Heart left ventricle (tissue), 16 donors: ENCODE results near the gene PPRC1. TPM values are rescaled to one million over a fixed set of nuclear protein-coding genes. Genes with fewer than 3 reads are reported as not detected.

Experiments used
- ATAC-seq, 4 donors: fragments of 200-7000 bp; cut with Tn5 transposase; one replicate each; pipeline ENCODE4 v1.9.1; 2020 to 2022; ENCODE audit warnings: moderate library complexity in 4 of 4, mild to moderate bottlenecking in 3 of 4, moderate number of reproducible peaks in 1 of 4
- DNase-seq, 5 donors: peaks; one replicate each; pipeline ENCODE4 v3.0.0-alpha.2; 2020
- H3K27ac ChIP-seq, 12 donors: fragments of 200-600 bp; sonication (generic) in 4 of 12; one replicate each; pipeline versions ENCODE4 v1.5.0 to v1.8.0; 2016 to 2022; ENCODE audit warnings: mild to moderate bottlenecking in 2 of 12
- H3K27me3 ChIP-seq, 9 donors: fragments of 200-600 bp; sonication (generic) in 2 of 9; one replicate each; pipeline versions ENCODE4 v1.5.1 to v1.8.0; 2016 to 2022; ENCODE audit warnings: mild to moderate bottlenecking in 3 of 9
- H3K36me3 ChIP-seq, 9 donors: fragments of 200-600 bp; sonication (generic) in 2 of 9; one replicate each; pipeline versions ENCODE4 v1.5.0 to v1.8.0; 2018 to 2022; ENCODE audit warnings: mild to moderate bottlenecking in 2 of 9
- H3K4me1 ChIP-seq, 12 donors: fragments of 200-600 bp; sonication (generic) in 4 of 12; one replicate each; pipeline versions ENCODE4 v1.5.0 to v1.8.0; 2016 to 2022; ENCODE audit warnings: mild to moderate bottlenecking in 3 of 12
- H3K4me3 ChIP-seq, 12 donors: fragments of 200-600 bp; sonication (generic) in 4 of 12; one replicate each; pipeline versions ENCODE4 v1.5.0 to v1.8.0; 2017 to 2022; ENCODE audit warnings: mild to moderate bottlenecking in 9 of 12, moderate library complexity in 4 of 12
- H3K9me3 ChIP-seq, 12 donors: fragments of 200-600 bp; sonication (generic) in 4 of 12; one replicate each; pipeline versions ENCODE4 v1.5.0 to v1.8.0; 2016 to 2022; ENCODE audit warnings: mild to moderate bottlenecking in 1 of 12
- POLR2A ChIP-seq, 2 donors: fragments of 450-650 bp; IDR thresholded peaks; one replicate each; pipeline ENCODE4 v1.6.1; 2017; ENCODE audit warnings: antibody characterized with exemption in 2 of 2, mild to moderate bottlenecking in 2 of 2, moderate library complexity in 2 of 2
- whole genome bisulfite sequencing, 4 donors: extraction: QIAGEN DNeasy Blood & Tissue Kit in 2 of 4; methylation state at CpG; one replicate each; pipeline versions ENCODE4 v1.1.5 to v1.1.7; 2013 to 2018; 5-methylcytosine and 5-hydroxymethylcytosine counted together
- intact Hi-C, 10 donors: fragments of 100-400 bp; cut with DNase I; formaldehyde crosslinking; loops; one replicate each; pipeline versions ENCODE4 v1.11.1 to v1.14.2; 2022
- polyA plus RNA-seq, 2 donors: library from polyadenylated mRNA; stranded (reverse); fragments of 200-250 nt; gene quantifications; one replicate each; pipeline ENCODE4 v1.2.3, GENCODE V29; 2013
- total RNA-seq, 9 donors: library from RNA; depleted of rRNA in 2 of 9; stranded (reverse); fragments of >200 nt in 2 of 9; fragmentation: NEBNext Ultra II Directional in 3 of 9; extraction: Animal tissue kit (Norgen Biotek cat#: 25700) in 3 of 9; gene quantifications; one replicate each; pipeline versions ENCODE4 v1.1.0 to v1.2.4, GENCODE V29; 2016 to 2023
- TF ChIP-seq, protein P1 (sequence below), 12 donors: fragments of 200-600 bp; sonication (generic) in 4 of 12; IDR thresholded peaks; one replicate each; pipeline versions ENCODE4 v1.5.0 to v1.8.0; 2018 to 2022; ENCODE audit warnings: antibody characterized with exemption in 12 of 12, mild to moderate bottlenecking in 5 of 12
- donor health status: ischemic (EF 13 %, LVEDD 7.1; RV severe dilation, severe dysfunction).
- donor health status: healthy with polysubstance abuse.
- donor health status: DM: no; HTN: yes; CAD: no.
- donor health status: DM: no; HTN: no; CAD: no.
- donor health status: ischemic (EF 25% LVEDD 6.9; RV normal size, moderate dysfunction).
- donor health status: ischemic (EF 25% LVEDD 5.7; RV mildly dilated, moderate dysfunction).
- donor health status: healthy.
- donor health status: DM: yes; HTN: yes; CAD: no.
- donor health status: ischemic (EF 35%, LVEDD 5.7; RV mildly dilated, moderate dysfunction).
- donor health status: nonischemic (EF 11% LVEDD 7.7; RV severe dilation, severe dysfunction).
- donor health status: DM: yes; HTN: yes; CAD: no.
- donor health status: PGD.
- donor health status: ischemic (EF 29% LVEDD 5.4; RV normal size, mild dysfunction).
- donor health status: nonischemic (EF 23%, LVEDD 6.1; RV moderate dilation, normal function).

The PPRC1 gene
- total and polyA plus RNA-seq, 11 donors, result 10.0 to 21.5 (median 14.9) TPM

DNA sequence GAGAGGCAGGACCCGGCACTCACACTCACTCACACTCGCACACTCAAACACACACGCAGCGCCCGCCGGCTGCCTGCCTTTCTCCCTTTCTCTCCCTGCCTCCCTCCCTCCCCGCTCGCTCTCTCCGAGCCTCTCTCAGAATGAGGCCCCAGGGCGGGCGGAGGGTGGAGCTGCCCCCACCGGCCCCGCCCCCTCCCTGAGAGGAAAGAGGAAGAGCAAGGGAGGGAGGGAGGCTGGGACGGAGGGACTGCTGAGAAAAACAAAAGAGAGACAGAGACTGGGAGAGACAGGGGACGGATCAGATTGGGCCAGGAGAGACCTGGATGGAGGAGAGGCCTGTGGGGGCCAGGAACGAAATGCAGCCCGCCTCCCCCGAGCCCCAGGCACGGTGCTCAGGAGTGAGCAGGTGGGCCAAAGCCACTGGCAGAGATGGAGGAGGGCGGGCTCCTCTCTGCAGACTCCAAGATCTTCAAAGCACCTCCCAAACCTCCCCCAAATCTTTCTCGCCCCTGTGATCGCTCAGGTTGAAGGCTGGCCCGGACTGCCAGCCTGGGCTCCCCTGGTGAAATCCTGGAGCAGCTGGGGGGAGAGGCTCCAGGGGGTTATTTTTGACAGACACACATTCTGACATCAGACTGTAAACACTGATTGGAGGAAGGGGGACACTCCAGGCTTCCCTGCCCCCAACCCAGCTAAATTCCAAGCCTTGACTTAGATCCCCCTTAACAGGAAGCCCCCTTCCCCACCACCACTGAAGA, 17.8 kb upstream of the PPRC1 start:
- H3K4me3 ChIP-seq, result peak overlapping the region; percentile 54 to 90 (median 73)
- DNase-seq (peak; percentile 92 to 94 (median 93)), ATAC-seq (peak; percentile 70 to 84 (median 81))
- intact Hi-C loops, result loop anchor here in 7 of 10 donors (5.0 kb wide), 2 partner anchors 43 to 48 kb away; partner anchors contain the start of gene HPS6 (in 4 of the 7)
- no peaks in the 10 kb centered on the region for H3K9me3 ChIP-seq
- peaks cover 0 to 19% (median 18%) of the 10 kb centered on the region in 9 donors for H3K36me3 ChIP-seq
- no peaks in the 10 kb centered on the region for H3K27me3 ChIP-seq
- WGBS, 4 donors, result 0 to 2% (median 1%) methylated on average over 20 to 23 of the region's 23 CpGs
- TF ChIP-seq, protein P1, sequence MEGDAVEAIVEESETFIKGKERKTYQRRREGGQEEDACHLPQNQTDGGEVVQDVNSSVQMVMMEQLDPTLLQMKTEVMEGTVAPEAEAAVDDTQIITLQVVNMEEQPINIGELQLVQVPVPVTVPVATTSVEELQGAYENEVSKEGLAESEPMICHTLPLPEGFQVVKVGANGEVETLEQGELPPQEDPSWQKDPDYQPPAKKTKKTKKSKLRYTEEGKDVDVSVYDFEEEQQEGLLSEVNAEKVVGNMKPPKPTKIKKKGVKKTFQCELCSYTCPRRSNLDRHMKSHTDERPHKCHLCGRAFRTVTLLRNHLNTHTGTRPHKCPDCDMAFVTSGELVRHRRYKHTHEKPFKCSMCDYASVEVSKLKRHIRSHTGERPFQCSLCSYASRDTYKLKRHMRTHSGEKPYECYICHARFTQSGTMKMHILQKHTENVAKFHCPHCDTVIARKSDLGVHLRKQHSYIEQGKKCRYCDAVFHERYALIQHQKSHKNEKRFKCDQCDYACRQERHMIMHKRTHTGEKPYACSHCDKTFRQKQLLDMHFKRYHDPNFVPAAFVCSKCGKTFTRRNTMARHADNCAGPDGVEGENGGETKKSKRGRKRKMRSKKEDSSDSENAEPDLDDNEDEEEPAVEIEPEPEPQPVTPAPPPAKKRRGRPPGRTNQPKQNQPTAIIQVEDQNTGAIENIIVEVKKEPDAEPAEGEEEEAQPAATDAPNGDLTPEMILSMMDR (IDR thresholded peaks at IDR 0.05), result no peak
- TF ChIP-seq POLR2A (IDR thresholded peaks at IDR 0.05), result peak in 1 of 2 donors; percentile 54
- H3K27ac ChIP-seq, result peak overlapping the region; percentile 75 to 99 (median 95)
- H3K4me1 ChIP-seq, result peaks cover 4 to 72% (median 63%) of the 10 kb centered on the region in 12 donors

GRCh38 chr10:102115775-102116174, 17.1 kb upstream of the PPRC1 start:
- Histone ChIP-seq H3K27ac (peak overlapping the region; percentile 75 to 99 (median 95)), H3K9me3 (no peaks in the 10 kb centered on the region), H3K4me3 (peak overlapping the region in 9 of 12 donors; percentile 65 to 90 (median 81)), H3K4me1 (peaks cover 4 to 73% (median 63%) of the 10 kb centered on the region in 12 donors), H3K36me3 (peaks cover 0 to 12% (median 11%) of the 10 kb centered on the region in 9 donors), H3K27me3 (no peaks in the 10 kb centered on the region)
- 0 to 2% (median 1%) methylated on average over 3 of the region's 3 CpGs for WGBS, 4 donors
- TF ChIP-seq POLR2A (IDR thresholded peaks at IDR 0.05), result no peak
- TF ChIP-seq, protein P1 (IDR thresholded peaks at IDR 0.05), result no peak
- intact Hi-C loops, result loop anchor here in 6 of 10 donors (5.0 kb wide), 2 partner anchors 43 to 48 kb away; partner anchors contain the start of gene HPS6 (in 4 of the 6)
- ATAC-seq (no peak), DNase-seq (no peak)

DNA sequence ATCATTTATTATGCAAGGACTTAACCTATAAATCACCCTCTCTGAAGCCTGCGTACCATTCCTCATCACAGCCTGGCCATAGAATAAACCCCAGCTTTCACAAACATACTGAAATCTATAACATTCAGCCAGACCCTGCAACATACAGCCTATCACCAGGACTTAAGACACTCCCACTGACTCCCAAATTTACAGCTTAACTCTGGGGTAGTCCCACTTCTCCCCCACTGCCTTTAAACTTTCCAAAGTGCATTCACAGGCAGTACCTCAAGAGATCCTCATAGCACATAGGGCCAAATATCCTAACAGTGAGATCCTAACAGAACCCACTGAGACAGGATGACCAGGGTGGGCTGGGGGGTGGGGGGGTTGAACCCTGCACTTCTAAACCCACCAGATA, 16.2 kb upstream of the PPRC1 start:
- DNase-seq (no peak), ATAC-seq (no peak)
- H3K4me3 ChIP-seq, result peak overlapping the region in 9 of 12 donors; percentile 68 to 90 (median 85)
- intact Hi-C loops, result loop anchor here in 6 of 10 donors (5.0 kb wide), 2 partner anchors 44 to 49 kb away; partner anchors contain the start of gene HPS6 (in 4 of the 6)
- peaks cover 6 to 82% (median 67%) of the 10 kb centered on the region in 12 donors for H3K4me1 ChIP-seq
- H3K27ac ChIP-seq, result peak overlapping the region; percentile 3 to 99 (median 96)
- 55 to 67% (median 62%) methylated on average over 1 of the region's 1 CpG for WGBS, 4 donors
- no peaks in the 10 kb centered on the region for H3K27me3 ChIP-seq
- TF ChIP-seq, protein P1 (IDR thresholded peaks at IDR 0.05), result no peak
- TF ChIP-seq POLR2A (IDR thresholded peaks at IDR 0.05), result no peak
- peaks cover 0 to 3% (median 2%) of the 10 kb centered on the region in 9 donors for H3K36me3 ChIP-seq
- no peaks in the 10 kb centered on the region for H3K9me3 ChIP-seq
